Type B pancreatic cell (in vitro differentiated cells): Measurements from ENCODE around the gene SLC25A48. TPM values are rescaled to one million over a fixed set of nuclear protein-coding genes. Genes with fewer than 3 reads are reported as not detected.

ENCODE experiments used
- DNase-seq: peaks from one replicate; pipeline ENCODE4 v3.0.0; 2021; ENCODE audit warnings: mixed read lengths; ENCODE audit not compliant: unreplicated experiment; ENCODE audit errors: extremely low spot score
- H3K27ac Mint-ChIP-seq: 2 replicates; pipeline ENCODE4 v1.8.0; 2021; ENCODE audit warnings: mild to moderate bottlenecking, mixed read lengths
- H3K27me3 Mint-ChIP-seq: 2 replicates; pipeline ENCODE4 v1.8.0; 2021; ENCODE audit warnings: mixed read lengths
- H3K36me3 Mint-ChIP-seq: 2 replicates; pipeline ENCODE4 v1.8.0; 2021; ENCODE audit warnings: mixed read lengths
- H3K4me1 Mint-ChIP-seq: one replicate; pipeline ENCODE4 v1.8.0; 2021; ENCODE audit warnings: mixed read lengths; ENCODE audit not compliant: unreplicated experiment
- H3K4me3 Mint-ChIP-seq: 2 replicates; pipeline ENCODE4 v1.8.0; 2021; ENCODE audit warnings: mild to moderate bottlenecking, mixed read lengths
- H3K9me3 Mint-ChIP-seq: 2 replicates; pipeline ENCODE4 v1.8.0; 2021; ENCODE audit warnings: mixed read lengths
- total RNA-seq: library from RNA; stranded (reverse); gene quantifications from 2 replicates; pipeline ENCODE4 v1.2.1, GENCODE V29; 2021; ENCODE audit warnings: low replicate concordance
- TF ChIP-seq, protein P1 (sequence below): fragments of 200-600 bp; sonication (generic); conservative IDR thresholded peaks from 2 replicates; pipeline ENCODE4 v1.5.0; 2021; ENCODE audit warnings: antibody characterized with exemption, mild to moderate bottlenecking

SLC25A48 gene
- total RNA-seq, 1 donor from 2014 or later, result 8.2 TPM

DNA sequence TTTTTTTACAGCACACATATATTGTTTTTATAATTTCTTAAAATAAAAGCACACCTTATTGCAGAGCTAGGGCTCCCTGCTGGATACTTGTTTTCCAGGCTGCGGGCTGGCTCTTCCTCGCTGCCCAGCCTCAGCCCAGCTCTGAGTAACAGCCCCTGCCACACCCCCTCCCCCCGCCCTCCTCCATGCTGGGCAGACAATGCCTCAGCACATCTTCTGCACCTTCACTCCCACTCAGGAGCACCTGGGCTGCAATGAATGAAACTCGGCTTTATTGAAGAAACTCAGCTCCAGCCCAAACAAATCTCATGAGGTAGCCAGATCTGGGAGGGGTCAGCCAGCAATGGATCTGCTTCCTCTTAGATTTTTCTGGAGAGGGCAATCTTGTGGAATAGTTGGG, 51.7 kb downstream of the SLC25A48 start:
- no peaks in the 10 kb centered on the region for H3K9me3 Mint-ChIP-seq
- no peaks in the 10 kb centered on the region for H3K36me3 Mint-ChIP-seq
- TF ChIP-seq, protein P1, sequence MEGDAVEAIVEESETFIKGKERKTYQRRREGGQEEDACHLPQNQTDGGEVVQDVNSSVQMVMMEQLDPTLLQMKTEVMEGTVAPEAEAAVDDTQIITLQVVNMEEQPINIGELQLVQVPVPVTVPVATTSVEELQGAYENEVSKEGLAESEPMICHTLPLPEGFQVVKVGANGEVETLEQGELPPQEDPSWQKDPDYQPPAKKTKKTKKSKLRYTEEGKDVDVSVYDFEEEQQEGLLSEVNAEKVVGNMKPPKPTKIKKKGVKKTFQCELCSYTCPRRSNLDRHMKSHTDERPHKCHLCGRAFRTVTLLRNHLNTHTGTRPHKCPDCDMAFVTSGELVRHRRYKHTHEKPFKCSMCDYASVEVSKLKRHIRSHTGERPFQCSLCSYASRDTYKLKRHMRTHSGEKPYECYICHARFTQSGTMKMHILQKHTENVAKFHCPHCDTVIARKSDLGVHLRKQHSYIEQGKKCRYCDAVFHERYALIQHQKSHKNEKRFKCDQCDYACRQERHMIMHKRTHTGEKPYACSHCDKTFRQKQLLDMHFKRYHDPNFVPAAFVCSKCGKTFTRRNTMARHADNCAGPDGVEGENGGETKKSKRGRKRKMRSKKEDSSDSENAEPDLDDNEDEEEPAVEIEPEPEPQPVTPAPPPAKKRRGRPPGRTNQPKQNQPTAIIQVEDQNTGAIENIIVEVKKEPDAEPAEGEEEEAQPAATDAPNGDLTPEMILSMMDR, result no peak
- H3K4me3 Mint-ChIP-seq, result no peak overlapping the region
- DNase-seq, result no peak
- peaks cover 17% of the 10 kb centered on the region for H3K4me1 Mint-ChIP-seq
- H3K27me3 Mint-ChIP-seq, result peaks cover 67% of the 10 kb centered on the region
- H3K27ac Mint-ChIP-seq, result no peak overlapping the region

GRCh38 chr5:135887447-135887864, 53.0 kb downstream of the SLC25A48 start:
- peak overlapping the region; percentile 11 for H3K4me3 Mint-ChIP-seq
- H3K9me3 Mint-ChIP-seq, result no peaks in the 10 kb centered on the region
- H3K36me3 Mint-ChIP-seq, result no peaks in the 10 kb centered on the region
- H3K4me1 Mint-ChIP-seq, result peaks cover 29% of the 10 kb centered on the region
- no peak overlapping the region for H3K27ac Mint-ChIP-seq
- H3K27me3 Mint-ChIP-seq, result peaks cover 58% of the 10 kb centered on the region
- TF ChIP-seq, protein P1, result peak; percentile 91
- DNase-seq, result peak; percentile 79

DNA sequence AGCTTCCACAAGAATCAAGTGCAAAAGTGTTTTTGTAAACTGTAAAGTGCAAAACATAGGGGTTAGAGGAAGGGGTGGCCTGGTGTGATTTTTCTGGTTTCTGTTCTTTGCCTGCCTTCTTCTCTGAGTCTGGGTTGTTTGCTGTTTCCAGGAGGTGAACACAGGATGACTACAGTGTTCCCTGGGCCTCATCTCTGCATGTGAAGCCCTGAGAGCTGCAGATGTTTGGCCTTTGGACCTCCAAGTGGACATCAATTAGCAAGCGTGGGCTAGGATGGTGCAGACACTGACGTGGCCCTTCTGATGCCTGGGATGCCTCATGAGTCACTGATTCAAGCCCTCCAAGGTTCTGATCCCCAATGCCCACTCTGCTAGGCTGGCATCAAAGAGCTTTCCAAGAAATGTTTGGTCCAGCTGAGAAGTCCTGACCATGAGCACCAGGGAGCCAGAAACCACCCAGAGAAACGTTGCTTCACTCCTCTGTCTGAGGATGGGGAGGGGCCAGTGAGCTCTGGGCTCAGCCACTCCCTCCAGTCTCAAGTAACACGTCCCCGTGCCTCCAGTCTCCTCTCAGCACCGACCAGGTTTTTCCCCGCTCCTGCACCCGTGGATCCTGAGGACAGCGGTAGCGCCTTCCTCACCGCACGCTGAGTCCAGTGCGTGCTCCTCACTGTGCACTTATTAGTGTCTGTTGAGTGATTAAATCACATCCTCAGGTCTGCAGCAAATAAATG, 53.6 kb downstream of the SLC25A48 start:
- Mint-ChIP-seq H3K27me3 (peaks cover 53% of the 10 kb centered on the region), H3K9me3 (no peaks in the 10 kb centered on the region), H3K4me1 (peaks cover 29% of the 10 kb centered on the region), H3K36me3 (no peaks in the 10 kb centered on the region), H3K27ac (no peak overlapping the region), H3K4me3 (no peak overlapping the region)
- no peak for DNase-seq
- TF ChIP-seq, protein P1, result no peak

- H3K9me3 Mint-ChIP-seq, result no peaks in the 10 kb centered on the region
- TF ChIP-seq, protein P1, result no peak
- no peak overlapping the region for H3K4me3 Mint-ChIP-seq
- no peak for DNase-seq
- no peak overlapping the region for H3K27ac Mint-ChIP-seq
- peaks cover 37% of the 10 kb centered on the region for H3K4me1 Mint-ChIP-seq
- H3K27me3 Mint-ChIP-seq, result peaks cover 49% of the 10 kb centered on the region
- H3K36me3 Mint-ChIP-seq, result no peaks in the 10 kb centered on the region
These were observed 55.8 kb downstream of the SLC25A48 start for GRCh38 chr5:135890296-135890695.

GRCh38 chr5:135890867-135891266, 56.4 kb downstream of the SLC25A48 start:
- TF ChIP-seq, protein P1, result no peak
- no peak for DNase-seq
- H3K27me3 Mint-ChIP-seq, result peaks cover 51% of the 10 kb centered on the region
- peaks cover 37% of the 10 kb centered on the region for H3K4me1 Mint-ChIP-seq
- H3K27ac Mint-ChIP-seq, result no peak overlapping the region
- H3K36me3 Mint-ChIP-seq, result no peaks in the 10 kb centered on the region
- no peaks in the 10 kb centered on the region for H3K9me3 Mint-ChIP-seq
- H3K4me3 Mint-ChIP-seq, result no peak overlapping the region
